HepG2 (cell line): ENCODE measurements around the gene APOM. TPM values are rescaled to one million over a fixed set of nuclear protein-coding genes. Genes with fewer than 3 reads are reported as not detected.

Experiments
- GABPB1 ChIP-seq: IDR thresholded peaks from 2 replicates; pipeline ENCODE4 v1.6.1; 2016; ENCODE audit warnings: mild to moderate bottlenecking, missing genetic modification reagents, moderate library complexity, missing compliant biosample characterization
- KDM4B ChIP-seq: sonication (generic); formaldehyde crosslinking; IDR thresholded peaks from 2 replicates; pipeline ENCODE4 v1.4.0; 2020; ENCODE audit warnings: missing genetic modification reagents
- MATR3 ChIP-seq: sonication (generic); formaldehyde crosslinking; IDR thresholded peaks from 2 replicates; pipeline ENCODE4 v1.4.0; 2020; ENCODE audit warnings: missing genetic modification reagents
- SP5 ChIP-seq: IDR thresholded peaks from 2 replicates; pipeline ENCODE4 v1.6.1; 2016; ENCODE audit warnings: low read depth, borderline replicate concordance
- ZFP62 ChIP-seq: sonication (generic); formaldehyde crosslinking; IDR thresholded peaks from 2 replicates; pipeline ENCODE4 v1.4.0; 2020; ENCODE audit warnings: missing genetic modification reagents
- ZKSCAN5 ChIP-seq: sonication (generic); formaldehyde crosslinking; IDR thresholded peaks from 2 replicates; pipeline ENCODE4 v1.5.1; 2020; ENCODE audit warnings: mild to moderate bottlenecking, missing genetic modification reagents
- ZNF12 ChIP-seq: sonication (generic); formaldehyde crosslinking; IDR thresholded peaks from 2 replicates; pipeline ENCODE4 v1.5.0; 2020; ENCODE audit warnings: missing genetic modification reagents
- ZNF773 ChIP-seq: sonication (generic); formaldehyde crosslinking; IDR thresholded peaks from 2 replicates; pipeline ENCODE4 v1.4.0; 2020; ENCODE audit warnings: missing genetic modification reagents, borderline replicate concordance
- ZNF83 ChIP-seq: sonication (generic); formaldehyde crosslinking; IDR thresholded peaks from 2 replicates; pipeline ENCODE4 v1.4.0; 2020; ENCODE audit warnings: missing genetic modification reagents, mild to moderate bottlenecking, borderline replicate concordance
- polyA plus RNA-seq, 8 experiments: library from polyadenylated mRNA; depleted of rRNA in 3 of 8; stranded (reverse) in 7 of 8; unstranded in 1 of 8; fragments of >200 nt; fragmentation: Illumina TruSeq in 4 of 8; extraction: Trizol in 4 of 8; gene quantifications; 2 replicates each; pipeline versions ENCODE4 v1.2.1 to v1.2.3, GENCODE V29; 2011 to 2016; ENCODE audit warnings: low read depth in 4 of 8, missing spikeins in 1 of 8, mixed read lengths in 1 of 8; ENCODE audit not compliant: insufficient read depth in 1 of 8
- total RNA-seq, 5 experiments: library from RNA; depleted of rRNA; stranded (reverse); fragments of >200 nt; fragmentation: Illumina TruSeq; extraction: Trizol; gene quantifications; 2 replicates each; pipeline ENCODE4 v1.2.3, GENCODE V29; 2016; ENCODE audit warnings: low read depth in 1 of 5
- TF ChIP-seq, protein P1 (sequence below): sonication (generic); formaldehyde crosslinking; IDR thresholded peaks from 2 replicates; pipeline ENCODE4 v1.4.0; 2020; ENCODE audit warnings: mild to moderate bottlenecking, low read depth, missing genetic modification reagents
- TF ChIP-seq, protein P2 (sequence below): sonication (generic); formaldehyde crosslinking; IDR thresholded peaks from 2 replicates; pipeline ENCODE4 v1.5.0; 2020; ENCODE audit warnings: mild to moderate bottlenecking, missing genetic modification reagents
- TF ChIP-seq, protein P3 (sequence below): sonication (generic); formaldehyde crosslinking; IDR thresholded peaks from 2 replicates; pipeline ENCODE4 v1.4.0; 2020; ENCODE audit warnings: missing genetic modification reagents
- TF ChIP-seq, protein P4 (sequence below): sonication (generic); formaldehyde crosslinking; IDR thresholded peaks from 2 replicates; pipeline ENCODE4 v1.4.0; 2020; ENCODE audit warnings: missing genetic modification reagents
- TF ChIP-seq, protein P5 (sequence below): sonication (generic); formaldehyde crosslinking; IDR thresholded peaks from 2 replicates; pipeline ENCODE4 v1.5.1; 2020; ENCODE audit warnings: mild to moderate bottlenecking, missing genetic modification reagents

The APOM gene
- total and polyA plus RNA-seq, 2 of the 13 experiments (the other 11 are each of a cell fraction or from before 2014, with no cell fraction given): 98.2 to 1,140 TPM

DNA sequence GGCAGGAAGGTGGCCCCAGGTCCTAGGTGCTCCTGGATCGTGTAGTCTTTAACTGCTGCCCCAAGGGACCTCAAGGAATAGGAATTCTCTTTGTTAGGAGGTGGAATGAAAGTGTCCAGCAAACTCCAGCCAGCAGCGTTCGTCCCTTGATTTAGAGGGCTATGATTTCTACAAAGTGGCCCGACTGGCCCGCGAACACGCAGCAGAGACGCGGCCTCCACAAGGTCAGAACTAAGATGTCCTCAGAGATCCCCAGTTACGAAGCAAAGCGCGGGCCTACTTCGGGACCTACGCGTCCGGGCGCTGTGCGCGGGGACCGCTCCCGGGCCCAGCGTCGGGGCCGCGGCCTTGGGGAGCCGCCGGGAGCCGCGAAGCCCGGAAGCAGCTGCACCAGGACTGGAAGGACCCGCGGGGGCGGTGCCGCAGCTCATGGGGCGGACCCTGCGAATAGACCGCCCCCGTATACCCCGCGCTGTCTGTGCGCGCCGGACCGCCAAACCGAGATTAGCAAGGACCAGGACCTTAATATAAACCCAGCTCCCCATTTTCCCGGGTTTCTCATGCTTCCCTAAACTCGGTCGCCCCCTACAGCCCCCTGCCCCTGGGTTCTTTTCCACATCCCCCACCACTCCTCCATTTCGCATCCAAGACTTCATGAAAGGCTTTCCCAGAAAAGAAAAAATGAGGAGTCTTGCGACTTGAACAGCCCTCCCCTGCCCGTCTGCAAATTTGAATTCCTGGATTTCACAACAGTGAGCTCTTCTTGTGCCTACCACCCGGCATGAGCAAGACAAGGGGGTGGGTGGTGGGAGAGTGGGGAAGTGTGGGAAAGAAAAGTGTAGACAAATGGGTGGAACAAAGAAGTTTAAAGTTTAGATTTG lies 4.9 kb downstream of the APOM start, which contains the start of gene C6orf47 (continued):
- TF ChIP-seq, protein P1, sequence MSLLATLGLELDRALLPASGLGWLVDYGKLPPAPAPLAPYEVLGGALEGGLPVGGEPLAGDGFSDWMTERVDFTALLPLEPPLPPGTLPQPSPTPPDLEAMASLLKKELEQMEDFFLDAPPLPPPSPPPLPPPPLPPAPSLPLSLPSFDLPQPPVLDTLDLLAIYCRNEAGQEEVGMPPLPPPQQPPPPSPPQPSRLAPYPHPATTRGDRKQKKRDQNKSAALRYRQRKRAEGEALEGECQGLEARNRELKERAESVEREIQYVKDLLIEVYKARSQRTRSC: peak; percentile 68; the same call in 1 of the 2 replicates
- TF ChIP-seq, protein P2, sequence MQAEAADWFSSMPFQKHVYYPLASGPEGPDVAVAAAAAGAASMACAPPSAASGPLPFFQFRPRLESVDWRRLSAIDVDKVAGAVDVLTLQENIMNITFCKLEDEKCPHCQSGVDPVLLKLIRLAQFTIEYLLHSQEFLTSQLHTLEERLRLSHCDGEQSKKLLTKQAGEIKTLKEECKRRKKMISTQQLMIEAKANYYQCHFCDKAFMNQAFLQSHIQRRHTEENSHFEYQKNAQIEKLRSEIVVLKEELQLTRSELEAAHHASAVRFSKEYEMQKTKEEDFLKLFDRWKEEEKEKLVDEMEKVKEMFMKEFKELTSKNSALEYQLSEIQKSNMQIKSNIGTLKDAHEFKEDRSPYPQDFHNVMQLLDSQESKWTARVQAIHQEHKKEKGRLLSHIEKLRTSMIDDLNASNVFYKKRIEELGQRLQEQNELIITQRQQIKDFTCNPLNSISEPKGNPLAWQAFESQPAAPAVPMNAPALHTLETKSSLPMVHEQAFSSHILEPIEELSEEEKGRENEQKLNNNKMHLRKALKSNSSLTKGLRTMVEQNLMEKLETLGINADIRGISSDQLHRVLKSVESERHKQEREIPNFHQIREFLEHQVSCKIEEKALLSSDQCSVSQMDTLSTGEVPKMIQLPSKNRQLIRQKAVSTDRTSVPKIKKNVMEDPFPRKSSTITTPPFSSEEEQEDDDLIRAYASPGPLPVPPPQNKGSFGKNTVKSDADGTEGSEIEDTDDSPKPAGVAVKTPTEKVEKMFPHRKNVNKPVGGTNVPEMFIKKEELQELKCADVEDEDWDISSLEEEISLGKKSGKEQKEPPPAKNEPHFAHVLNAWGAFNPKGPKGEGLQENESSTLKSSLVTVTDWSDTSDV (CRISPR knock-in tag): no peak
- TF ChIP-seq ZKSCAN5 (CRISPR knock-in tag): no peak
- peak; percentile 85; the same call in 1 of the 2 replicates for TF ChIP-seq ZNF773 (CRISPR knock-in tag)
- peak; percentile 86; the same call in 1 of the 2 replicates for TF ChIP-seq ZNF83
- peak; percentile 91; the same call in 1 of the 2 replicates for TF ChIP-seq ZFP62
- TF ChIP-seq ZNF12: peak; percentile 70; the same call in 1 of the 2 replicates
- TF ChIP-seq, protein P3, sequence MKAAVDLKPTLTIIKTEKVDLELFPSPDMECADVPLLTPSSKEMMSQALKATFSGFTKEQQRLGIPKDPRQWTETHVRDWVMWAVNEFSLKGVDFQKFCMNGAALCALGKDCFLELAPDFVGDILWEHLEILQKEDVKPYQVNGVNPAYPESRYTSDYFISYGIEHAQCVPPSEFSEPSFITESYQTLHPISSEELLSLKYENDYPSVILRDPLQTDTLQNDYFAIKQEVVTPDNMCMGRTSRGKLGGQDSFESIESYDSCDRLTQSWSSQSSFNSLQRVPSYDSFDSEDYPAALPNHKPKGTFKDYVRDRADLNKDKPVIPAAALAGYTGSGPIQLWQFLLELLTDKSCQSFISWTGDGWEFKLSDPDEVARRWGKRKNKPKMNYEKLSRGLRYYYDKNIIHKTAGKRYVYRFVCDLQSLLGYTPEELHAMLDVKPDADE (CRISPR knock-in tag): peak; percentile 92; the same call in 1 of the 2 replicates
- peak; percentile 11; the same call in 1 of the 2 replicates for TF ChIP-seq KDM4B (CRISPR knock-in tag)
- TF ChIP-seq MATR3: no peak
- TF ChIP-seq, protein P4, sequence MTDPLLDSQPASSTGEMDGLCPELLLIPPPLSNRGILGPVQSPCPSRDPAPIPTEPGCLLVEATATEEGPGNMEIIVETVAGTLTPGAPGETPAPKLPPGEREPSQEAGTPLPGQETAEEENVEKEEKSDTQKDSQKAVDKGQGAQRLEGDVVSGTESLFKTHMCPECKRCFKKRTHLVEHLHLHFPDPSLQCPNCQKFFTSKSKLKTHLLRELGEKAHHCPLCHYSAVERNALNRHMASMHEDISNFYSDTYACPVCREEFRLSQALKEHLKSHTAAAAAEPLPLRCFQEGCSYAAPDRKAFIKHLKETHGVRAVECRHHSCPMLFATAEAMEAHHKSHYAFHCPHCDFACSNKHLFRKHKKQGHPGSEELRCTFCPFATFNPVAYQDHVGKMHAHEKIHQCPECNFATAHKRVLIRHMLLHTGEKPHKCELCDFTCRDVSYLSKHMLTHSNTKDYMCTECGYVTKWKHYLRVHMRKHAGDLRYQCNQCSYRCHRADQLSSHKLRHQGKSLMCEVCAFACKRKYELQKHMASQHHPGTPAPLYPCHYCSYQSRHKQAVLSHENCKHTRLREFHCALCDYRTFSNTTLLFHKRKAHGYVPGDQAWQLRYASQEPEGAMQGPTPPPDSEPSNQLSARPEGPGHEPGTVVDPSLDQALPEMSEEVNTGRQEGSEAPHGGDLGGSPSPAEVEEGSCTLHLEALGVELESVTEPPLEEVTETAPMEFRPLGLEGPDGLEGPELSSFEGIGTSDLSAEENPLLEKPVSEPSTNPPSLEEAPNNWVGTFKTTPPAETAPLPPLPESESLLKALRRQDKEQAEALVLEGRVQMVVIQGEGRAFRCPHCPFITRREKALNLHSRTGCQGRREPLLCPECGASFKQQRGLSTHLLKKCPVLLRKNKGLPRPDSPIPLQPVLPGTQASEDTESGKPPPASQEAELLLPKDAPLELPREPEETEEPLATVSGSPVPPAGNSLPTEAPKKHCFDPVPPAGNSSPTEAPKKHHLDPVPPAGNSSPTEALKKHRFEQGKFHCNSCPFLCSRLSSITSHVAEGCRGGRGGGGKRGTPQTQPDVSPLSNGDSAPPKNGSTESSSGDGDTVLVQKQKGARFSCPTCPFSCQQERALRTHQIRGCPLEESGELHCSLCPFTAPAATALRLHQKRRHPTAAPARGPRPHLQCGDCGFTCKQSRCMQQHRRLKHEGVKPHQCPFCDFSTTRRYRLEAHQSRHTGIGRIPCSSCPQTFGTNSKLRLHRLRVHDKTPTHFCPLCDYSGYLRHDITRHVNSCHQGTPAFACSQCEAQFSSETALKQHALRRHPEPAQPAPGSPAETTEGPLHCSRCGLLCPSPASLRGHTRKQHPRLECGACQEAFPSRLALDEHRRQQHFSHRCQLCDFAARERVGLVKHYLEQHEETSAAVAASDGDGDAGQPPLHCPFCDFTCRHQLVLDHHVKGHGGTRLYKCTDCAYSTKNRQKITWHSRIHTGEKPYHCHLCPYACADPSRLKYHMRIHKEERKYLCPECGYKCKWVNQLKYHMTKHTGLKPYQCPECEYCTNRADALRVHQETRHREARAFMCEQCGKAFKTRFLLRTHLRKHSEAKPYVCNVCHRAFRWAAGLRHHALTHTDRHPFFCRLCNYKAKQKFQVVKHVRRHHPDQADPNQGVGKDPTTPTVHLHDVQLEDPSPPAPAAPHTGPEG (CRISPR knock-in tag): peak; percentile 82
- TF ChIP-seq GABPB1 (CRISPR knock-in tag): peak; percentile 90
- TF ChIP-seq SP5 (CRISPR knock-in tag): peak; percentile 47
- TF ChIP-seq, protein P5, sequence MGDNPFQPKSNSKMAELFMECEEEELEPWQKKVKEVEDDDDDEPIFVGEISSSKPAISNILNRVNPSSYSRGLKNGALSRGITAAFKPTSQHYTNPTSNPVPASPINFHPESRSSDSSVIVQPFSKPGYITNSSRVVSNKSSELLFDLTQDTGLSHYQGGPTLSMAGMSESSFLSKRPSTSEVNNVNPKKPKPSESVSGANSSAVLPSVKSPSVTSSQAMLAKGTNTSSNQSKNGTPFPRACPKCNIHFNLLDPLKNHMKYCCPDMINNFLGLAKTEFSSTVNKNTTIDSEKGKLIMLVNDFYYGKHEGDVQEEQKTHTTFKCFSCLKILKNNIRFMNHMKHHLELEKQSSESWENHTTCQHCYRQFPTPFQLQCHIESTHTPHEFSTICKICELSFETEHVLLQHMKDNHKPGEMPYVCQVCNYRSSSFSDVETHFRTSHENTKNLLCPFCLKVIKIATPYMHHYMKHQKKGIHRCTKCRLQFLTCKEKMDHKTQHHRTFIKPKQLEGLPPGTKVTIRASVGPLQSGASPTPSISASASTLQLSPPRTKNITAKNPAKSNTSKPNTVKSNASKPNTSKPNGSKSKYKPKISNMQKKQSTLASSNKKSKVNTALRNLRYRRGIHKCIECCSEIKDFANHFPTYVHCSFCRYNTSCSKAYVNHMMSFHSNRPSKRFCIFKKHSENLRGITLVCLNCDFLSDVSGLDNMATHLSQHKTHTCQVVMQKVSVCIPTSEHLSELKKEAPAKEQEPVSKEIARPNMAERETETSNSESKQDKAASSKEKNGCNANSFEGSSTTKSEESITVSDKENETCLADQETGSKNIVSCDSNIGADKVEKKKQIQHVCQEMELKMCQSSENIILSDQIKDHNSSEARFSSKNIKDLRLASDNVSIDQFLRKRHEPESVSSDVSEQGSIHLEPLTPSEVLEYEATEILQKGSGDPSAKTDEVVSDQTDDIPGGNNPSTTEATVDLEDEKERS (CRISPR knock-in tag): no peak
